Right lung (tissue), 5 donors: ENCODE results near the gene SLC11A1. TPM values are rescaled to one million over a fixed set of nuclear protein-coding genes. Genes with fewer than 3 reads are reported as not detected.

ENCODE experiments used
- DNase-seq, 2 donors: peaks; one replicate each; pipeline ENCODE4 v3.0.0-alpha.2; 2013
- polyA plus RNA-seq, 5 donors: library from polyadenylated mRNA; unstranded; fragments of 120-200 nt; gene quantifications; one replicate each; pipeline versions ENCODE4 v1.2.1 to v1.2.3, GENCODE V29; 2013; ENCODE audit warnings: inconsistent platforms in 1 of 5, low replicate concordance in 1 of 5; ENCODE audit not compliant: insufficient read length in 5 of 5, insufficient read depth in 1 of 5

SLC11A1 gene
- polyA plus RNA-seq, 5 donors: 0.62 to 1.6 (median 1.0) TPM

GRCh38 chr2:218366621-218367414 is 15.3 kb upstream of the SLC11A1 start:
- DNase-seq: no peak

- peak; percentile 86 to 87 for DNase-seq
These were observed 14.5 kb upstream of the SLC11A1 start for GRCh38 chr2:218367415-218368149.

GRCh38 chr2:218368150-218368528 is 13.9 kb upstream of the SLC11A1 start:
- no peak for DNase-seq

- DNase-seq: no peak
These were observed 13.4 kb upstream of the SLC11A1 start for GRCh38 chr2:218368621-218369153.

- DNase-seq: no peak
These were observed 12.7 kb upstream of the SLC11A1 start for GRCh38 chr2:218369330-218369729.

GRCh38 chr2:218370410-218371063 is 11.5 kb upstream of the SLC11A1 start:
- DNase-seq: peak in 1 of 2 donors; percentile 50

- no peak for DNase-seq
These were observed 10.1 kb upstream of the SLC11A1 start for GRCh38 chr2:218371983-218372350.

GRCh38 chr2:218374795-218375194 is 7.3 kb upstream of the SLC11A1 start:
- no peak for DNase-seq

- no peak for DNase-seq
These were observed 6.9 kb upstream of the SLC11A1 start for GRCh38 chr2:218375212-218375611.

GRCh38 chr2:218378053-218378452 is 4.0 kb upstream of the SLC11A1 start:
- DNase-seq: no peak

- no peak for DNase-seq
These were observed 712 bp downstream of the SLC11A1 start for GRCh38 chr2:218382785-218383184.

GRCh38 chr2:218383892-218384519 is 1.9 kb downstream of the SLC11A1 start:
- DNase-seq: no peak

GRCh38 chr2:218384975-218385374 is 2.9 kb downstream of the SLC11A1 start:
- no peak for DNase-seq

GRCh38 chr2:218386505-218387368 is 4.7 kb downstream of the SLC11A1 start:
- no peak for DNase-seq

GRCh38 chr2:218387369-218388194 is 5.5 kb downstream of the SLC11A1 start:
- DNase-seq: peak; percentile 86 to 87

- DNase-seq: no peak
These were observed 7.5 kb downstream of the SLC11A1 start for GRCh38 chr2:218389333-218390150.

- DNase-seq: no peak
These were observed 9.1 kb downstream of the SLC11A1 start for GRCh38 chr2:218391202-218391601.

- no peak for DNase-seq
These were observed 10.4 kb downstream of the SLC11A1 start for GRCh38 chr2:218392459-218392858.

- DNase-seq: no peak
These were observed 10.9 kb downstream of the SLC11A1 start for GRCh38 chr2:218392891-218393462.
